Chondrocyte (in vitro differentiated cells): ENCODE measurements around the gene SEC11A. TPM values are rescaled to one million over a fixed set of nuclear protein-coding genes. Genes with fewer than 3 reads are reported as not detected.

Source experiments
- DNase-seq: peaks from one replicate; pipeline ENCODE4 v3.0.0; 2021; ENCODE audit warnings: mixed read lengths, low spot score
- H3K27ac Mint-ChIP-seq: one replicate; pipeline ENCODE4 v1.8.0; 2021; ENCODE audit warnings: mild to moderate bottlenecking, moderate library complexity, mixed read lengths; ENCODE audit not compliant: unreplicated experiment
- H3K27me3 Mint-ChIP-seq: 2 replicates; pipeline ENCODE4 v1.8.0; 2021; ENCODE audit warnings: low read depth, mixed read lengths
- H3K36me3 Mint-ChIP-seq: 2 replicates; pipeline ENCODE4 v1.8.0; 2021; ENCODE audit warnings: low read depth, mixed read lengths
- H3K4me1 Mint-ChIP-seq: 2 replicates; pipeline ENCODE4 v1.8.0; 2021; ENCODE audit warnings: low read depth, mild to moderate bottlenecking, mixed read lengths
- H3K4me3 Mint-ChIP-seq: one replicate; pipeline ENCODE4 v1.8.0; 2021; ENCODE audit warnings: mild to moderate bottlenecking, moderate library complexity, mixed read lengths; ENCODE audit not compliant: unreplicated experiment
- H3K9me3 Mint-ChIP-seq: 2 replicates; pipeline ENCODE4 v1.8.0; 2021; ENCODE audit warnings: low read depth, mixed read lengths
- CTCF ChIP-seq: fragments of 200-600 bp; sonication (generic); IDR thresholded peaks from 2 replicates; pipeline ENCODE4 v1.5.0; 2021; ENCODE audit warnings: antibody characterized with exemption, mild to moderate bottlenecking, moderate library complexity
- total RNA-seq: library from RNA; stranded (reverse); gene quantifications from 3 replicates; pipeline ENCODE4 v1.2.1, GENCODE V29; 2021

The SEC11A gene
- total RNA-seq, 1 donor from 2014 or later = 195 TPM

GRCh38 chr15:84669726-84670125 is 46.2 kb downstream of the SEC11A start:
- no peak for DNase-seq

GRCh38 chr15:84668221-84668982 is 47.5 kb downstream of the SEC11A start:
- DNase-seq = no peak
- TF ChIP-seq CTCF = no peak
- Mint-ChIP-seq H3K9me3 (no peaks in the 10 kb centered on the region), H3K27ac (no peak overlapping the region), H3K4me3 (no peak overlapping the region), H3K4me1 (peaks cover 20% of the 10 kb centered on the region), H3K27me3 (no peaks in the 10 kb centered on the region), H3K36me3 (peaks cover 26% of the 10 kb centered on the region)

More at GRCh38 chr15:84669726-84670125, 46.2 kb downstream of the SEC11A start:
- H3K27me3 Mint-ChIP-seq = no peaks in the 10 kb centered on the region
- peaks cover 21% of the 10 kb centered on the region for H3K4me1 Mint-ChIP-seq
- H3K4me3 Mint-ChIP-seq = no peak overlapping the region
- no peaks in the 10 kb centered on the region for H3K9me3 Mint-ChIP-seq
- TF ChIP-seq CTCF = no peak
- H3K36me3 Mint-ChIP-seq = peaks cover 23% of the 10 kb centered on the region
- H3K27ac Mint-ChIP-seq = no peak overlapping the region

GRCh38 chr15:84666373-84666772 is 49.6 kb downstream of the SEC11A start:
- Mint-ChIP-seq H3K4me3 (no peak overlapping the region), H3K4me1 (peaks cover 7% of the 10 kb centered on the region), H3K27me3 (no peaks in the 10 kb centered on the region), H3K36me3 (peaks cover 23% of the 10 kb centered on the region), H3K27ac (no peak overlapping the region), H3K9me3 (no peaks in the 10 kb centered on the region)
- TF ChIP-seq CTCF = no peak
- no peak for DNase-seq

- Mint-ChIP-seq H3K27me3 (no peaks in the 10 kb centered on the region), H3K36me3 (peaks cover 9% of the 10 kb centered on the region), H3K4me3 (no peak overlapping the region), H3K9me3 (no peaks in the 10 kb centered on the region), H3K4me1 (peaks cover 12% of the 10 kb centered on the region), H3K27ac (no peak overlapping the region)
- no peak for DNase-seq
- TF ChIP-seq CTCF = no peak
Measured at GRCh38 chr15:84661001-84661400, 54.9 kb downstream of the SEC11A start.

GRCh38 chr15:84659904-84660781 is 55.8 kb downstream of the SEC11A start:
- H3K9me3 Mint-ChIP-seq = no peaks in the 10 kb centered on the region
- TF ChIP-seq CTCF = no peak
- H3K36me3 Mint-ChIP-seq = peaks cover 5% of the 10 kb centered on the region
- H3K27ac Mint-ChIP-seq = peak overlapping the region; percentile 5
- DNase-seq = no peak
- H3K27me3 Mint-ChIP-seq = no peaks in the 10 kb centered on the region
- H3K4me3 Mint-ChIP-seq = no peak overlapping the region
- H3K4me1 Mint-ChIP-seq = peaks cover 18% of the 10 kb centered on the region
